A549 (cell line): Measurements from ENCODE around the gene PGS1. TPM values are rescaled to one million over a fixed set of nuclear protein-coding genes. Genes with fewer than 3 reads are reported as not detected.

Experiments used
- ATAC-seq, 2 experiments: fragments of 200-7000 bp in 1 of 2; fragments of >200 bp in 1 of 2; cut with Nextera tagmentation in 1 of 2; cut with Tn5 transposase in 1 of 2; 3 replicates each; pipeline versions ENCODE4 v1.8.0 to v1.9.1; 2018 to 2020; ENCODE audit warnings: mild to moderate bottlenecking in 1 of 2, moderate library complexity in 1 of 2
- CTCF ChIA-PET: fragments of 300-600 bp; sonication (Branson Sonifier 250); formaldehyde crosslinking; extraction: SDS; loops from one replicate; lab custom pipeline; 2021; ENCODE audit warnings: antibody characterized with exemption, inconsistent platforms; lab: Yijun Ruan, JAX
- POLR2A ChIA-PET: fragments of 350-600 bp; formaldehyde crosslinking; extraction: SDS; loops from one replicate; lab custom pipeline; 2021; ENCODE audit warnings: antibody characterized with exemption, inconsistent platforms; lab: Yijun Ruan, JAX
- DNase-seq, 2 experiments: peaks; one replicate each; pipeline versions ENCODE4 v3.0.0 to v3.0.0-alpha.2; 2011 to 2016; ENCODE audit warnings: low read depth in 1 of 2, low spot score in 1 of 2
- FAIRE-seq: peaks from 2 replicates; lab custom pipeline; 2011; peaks lifted over from hg19 to GRCh38; lab: Jason Lieb, UNC
- H3K27ac ChIP-seq, 2 experiments: fragments of >200 bp; sonication (Bioruptor Twin); formaldehyde crosslinking; 3 replicates each; pipeline ENCODE4 v1.5.1; 2016 to 2017
- H3K4me1 ChIP-seq: fragments of >200 bp; sonication (Bioruptor Twin); formaldehyde crosslinking; 3 replicates; pipeline ENCODE4 v1.6.1; 2016
- H3K4me2 ChIP-seq: fragments of >200 bp; sonication (Bioruptor Twin); formaldehyde crosslinking; 3 replicates; pipeline ENCODE4 v1.6.1; 2016
- H3K4me3 ChIP-seq: fragments of >200 bp; sonication (Bioruptor Twin); formaldehyde crosslinking; 3 replicates; pipeline ENCODE4 v1.5.1; 2016
- H3K9me3 ChIP-seq: fragments of >200 bp; sonication (Bioruptor Twin); formaldehyde crosslinking; 3 replicates; pipeline ENCODE4 v1.6.1; 2016
- BHLHE40 ChIP-seq: IDR thresholded peaks from 2 replicates; pipeline ENCODE4 v1.6.1; 2012; ENCODE audit warnings: low read depth, low read length, inconsistent platforms
- CBX2 ChIP-seq: fragments of 200-600 bp; sonication (generic); IDR thresholded peaks from 2 replicates; pipeline ENCODE4 v1.6.1; 2016; ENCODE audit warnings: low read depth, mild to moderate bottlenecking, borderline replicate concordance
- EHMT2 ChIP-seq: fragments of 200-600 bp; sonication (generic); IDR thresholded peaks from 2 replicates; pipeline ENCODE4 v1.6.1; 2016; ENCODE audit warnings: antibody characterized with exemption, low read depth, mild to moderate bottlenecking, moderate library complexity
- EP300 ChIP-seq, 2 experiments: fragments of >200 bp; sonication (Bioruptor Twin); formaldehyde crosslinking; IDR thresholded peaks; 2 replicates in 1 of 2; 3 replicates in 1 of 2; pipeline ENCODE4 v1.6.1; 2016 to 2017
- ESRRA ChIP-seq: fragments of 150-350 bp; IDR thresholded peaks from 2 replicates; pipeline ENCODE4 v1.6.1; 2014; ENCODE audit warnings: mild to moderate bottlenecking, low read length, borderline replicate concordance
- FOSL2 ChIP-seq, 2 experiments: fragments of 450-650 bp in 1 of 2; fragments of >200 bp in 1 of 2; sonication (Bioruptor Twin) in 1 of 2; formaldehyde crosslinking; IDR thresholded peaks; 2 replicates each; pipeline versions ENCODE4 v1.5.0 to v1.6.1; 2016 to 2020; ENCODE audit warnings: mild to moderate bottlenecking in 1 of 2, moderate library complexity in 1 of 2
- GATA3 ChIP-seq: IDR thresholded peaks from 2 replicates; pipeline ENCODE4 v1.6.1; 2012; ENCODE audit warnings: borderline replicate concordance
- HEYL ChIP-seq: fragments of 250-450 bp; sonication (Bioruptor Pico); IDR thresholded peaks from 2 replicates; pipeline ENCODE4 v1.8.0; 2021; ENCODE audit warnings: mild to moderate bottlenecking, moderate library complexity
- HOXA7 ChIP-seq: fragments of 250-450 bp; sonication (Bioruptor Pico); IDR thresholded peaks from 2 replicates; pipeline ENCODE4 v1.5.0; 2020; ENCODE audit warnings: mild to moderate bottlenecking, moderate library complexity
- HOXB13 ChIP-seq: fragments of 250-450 bp; sonication (Bioruptor Pico); IDR thresholded peaks from 2 replicates; pipeline ENCODE4 v1.5.0; 2020; ENCODE audit warnings: low read depth, mild to moderate bottlenecking, moderate library complexity
- HOXB5 ChIP-seq: fragments of 250-450 bp; sonication (Bioruptor Pico); IDR thresholded peaks from 2 replicates; pipeline ENCODE4 v1.5.0; 2020; ENCODE audit warnings: mild to moderate bottlenecking, moderate library complexity
- JUNB ChIP-seq: fragments of >200 bp; sonication (Bioruptor Twin); formaldehyde crosslinking; IDR thresholded peaks from 2 replicates; pipeline ENCODE4 v1.6.1; 2016
- MAFK ChIP-seq: fragments of 450-650 bp; IDR thresholded peaks from 2 replicates; pipeline ENCODE4 v1.6.1; 2014; ENCODE audit not compliant: partially characterized antibody
- MAZ ChIP-seq: fragments of 150-350 bp; IDR thresholded peaks from 2 replicates; pipeline ENCODE4 v1.6.1; 2014; ENCODE audit warnings: antibody characterized with exemption, low read depth, low read length, borderline replicate concordance
- NPAS2 ChIP-seq: fragments of 250-450 bp; sonication (Bioruptor Pico); IDR thresholded peaks from 2 replicates; pipeline ENCODE4 v1.8.0; 2022; ENCODE audit warnings: mild to moderate bottlenecking, moderate library complexity, borderline replicate concordance
- POLR2AphosphoS2 ChIP-seq: conservative IDR thresholded peaks from 2 replicates; pipeline ENCODE4 v1.6.1; 2012; ENCODE audit warnings: low read length, improper control_type of control experiment, inconsistent platforms
- RAD21 ChIP-seq, 2 experiments: fragments of >200 bp in 1 of 2; sonication (Bioruptor Twin) in 1 of 2; formaldehyde crosslinking in 1 of 2; IDR thresholded peaks in 1 of 2; conservative IDR thresholded peaks in 1 of 2; 2 replicates in 1 of 2; 3 replicates in 1 of 2; pipeline ENCODE4 v1.6.1; 2012 to 2018; ENCODE audit warnings: inconsistent platforms in 1 of 2
- RARB ChIP-seq: fragments of 250-450 bp; sonication (Bioruptor Pico); IDR thresholded peaks from 2 replicates; pipeline ENCODE4 v1.8.0; 2021; ENCODE audit warnings: mild to moderate bottlenecking, moderate library complexity
- RNF2 ChIP-seq: fragments of 200-600 bp; sonication (generic); IDR thresholded peaks from 2 replicates; pipeline ENCODE4 v1.6.1; 2016; ENCODE audit warnings: low read depth, mild to moderate bottlenecking, antibody characterized with exemption, moderate library complexity, borderline replicate concordance
- TP53 ChIP-seq: fragments of 250-450 bp; sonication (Bioruptor Pico); IDR thresholded peaks from 2 replicates; pipeline ENCODE4 v1.5.0; 2021; ENCODE audit warnings: mild to moderate bottlenecking, moderate library complexity
- ZC3H11A ChIP-seq: fragments of 450-650 bp; IDR thresholded peaks from 2 replicates; pipeline ENCODE4 v1.6.1; 2014; ENCODE audit warnings: antibody characterized with exemption, mild to moderate bottlenecking
- ZFP36 ChIP-seq: fragments of 450-650 bp; IDR thresholded peaks from 2 replicates; pipeline ENCODE4 v1.6.1; 2014; ENCODE audit warnings: borderline replicate concordance; ENCODE audit not compliant: partially characterized antibody
- ZNF302 ChIP-seq: fragments of 250-450 bp; sonication (Bioruptor Pico); IDR thresholded peaks from 2 replicates; pipeline ENCODE4 v1.9.0; 2021; ENCODE audit warnings: inconsistent platforms, mild to moderate bottlenecking, moderate library complexity
- WGBS: methylation state at CpG from one replicate; pipeline ENCODE4 v1.1.6; 2017; ENCODE audit errors: missing lambda C conversion rate; 5-methylcytosine and 5-hydroxymethylcytosine counted together
- polyA plus RNA-seq, 4 experiments: library from polyadenylated mRNA; depleted of rRNA in 3 of 4; stranded (reverse); fragments of >200 nt; fragmentation: RNase III in 1 of 4; extraction: RNeasy Plus Mini Kit Qiagen cat#74134 plus additional on column Dnase treatment in 1 of 4; gene quantifications; 2 replicates in 3 of 4; 3 replicates in 1 of 4; pipeline ENCODE4 v1.2.3, GENCODE V29; 2011 to 2017
- TF ChIP-seq, protein P1 (sequence below): fragments of 150-350 bp; IDR thresholded peaks from 2 replicates; pipeline ENCODE4 v1.6.1; 2014; ENCODE audit warnings: low read depth, mild to moderate bottlenecking, low read length
- TF ChIP-seq, protein P2 (sequence below): fragments of >200 bp; sonication (Bioruptor Twin); formaldehyde crosslinking; IDR thresholded peaks from 2 replicates; pipeline ENCODE4 v1.6.1; 2016
- TF ChIP-seq, protein P3 (sequence below): fragments of 450-650 bp; IDR thresholded peaks from 2 replicates; pipeline ENCODE4 v1.6.1; 2014; ENCODE audit warnings: antibody characterized with exemption
- TF ChIP-seq, protein P4 (sequence below): fragments of 250-450 bp; sonication (Bioruptor Pico); IDR thresholded peaks from 2 replicates; pipeline ENCODE4 v1.5.0; 2021; ENCODE audit warnings: mild to moderate bottlenecking, moderate library complexity, borderline replicate concordance
- TF ChIP-seq, protein P5 (sequence below): fragments of 250-450 bp; sonication (Bioruptor Pico); IDR thresholded peaks from 2 replicates; pipeline ENCODE4 v1.5.0; 2020; ENCODE audit warnings: low read depth, mild to moderate bottlenecking, moderate library complexity
- TF ChIP-seq, protein P6 (sequence below): IDR thresholded peaks from 2 replicates; pipeline ENCODE4 v1.6.1; 2012

PGS1 gene
- polyA plus RNA-seq, 2 of the 4 experiments (the other 2 are of a cell fraction), result 23.7 to 29.5 TPM

DNA sequence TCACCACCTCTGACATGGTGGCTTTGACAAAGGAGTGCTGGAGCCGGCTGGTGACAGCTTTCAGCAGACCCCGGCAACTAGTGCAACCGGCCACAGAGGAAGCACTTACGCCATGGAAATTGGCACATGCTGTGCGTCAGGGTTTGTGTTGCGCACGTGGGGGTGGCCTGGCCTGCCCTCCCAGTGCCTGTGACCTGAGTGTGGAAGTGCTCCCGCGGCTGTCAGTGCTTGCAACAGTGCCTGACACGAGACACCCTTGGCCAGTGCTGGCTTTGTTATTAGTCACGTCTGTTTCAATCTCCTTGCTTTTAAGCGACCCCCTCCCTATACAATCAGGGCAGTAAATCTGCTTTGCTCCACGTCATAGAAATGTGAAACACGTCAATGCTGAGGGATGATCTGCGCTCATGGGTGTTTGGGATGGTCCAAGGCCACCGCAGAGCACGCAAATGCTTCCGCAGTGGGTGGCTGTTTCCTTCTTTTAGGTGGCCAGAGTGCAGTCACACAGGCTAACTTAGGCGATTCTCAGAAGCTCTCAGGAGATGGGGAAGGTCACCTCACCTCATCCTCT is 64.3 kb downstream of the PGS1 start:
- TF ChIP-seq CBX2, result no peak
- no peak for TF ChIP-seq GATA3
- TF ChIP-seq POLR2AphosphoS2, result no peak
- TF ChIP-seq ZNF302, result no peak
- TF ChIP-seq MAZ, result no peak
- TF ChIP-seq, protein P1, sequence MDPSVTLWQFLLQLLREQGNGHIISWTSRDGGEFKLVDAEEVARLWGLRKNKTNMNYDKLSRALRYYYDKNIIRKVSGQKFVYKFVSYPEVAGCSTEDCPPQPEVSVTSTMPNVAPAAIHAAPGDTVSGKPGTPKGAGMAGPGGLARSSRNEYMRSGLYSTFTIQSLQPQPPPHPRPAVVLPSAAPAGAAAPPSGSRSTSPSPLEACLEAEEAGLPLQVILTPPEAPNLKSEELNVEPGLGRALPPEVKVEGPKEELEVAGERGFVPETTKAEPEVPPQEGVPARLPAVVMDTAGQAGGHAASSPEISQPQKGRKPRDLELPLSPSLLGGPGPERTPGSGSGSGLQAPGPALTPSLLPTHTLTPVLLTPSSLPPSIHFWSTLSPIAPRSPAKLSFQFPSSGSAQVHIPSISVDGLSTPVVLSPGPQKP, result no peak
- no peak for TF ChIP-seq NPAS2 (CRISPR knock-in tag)
- TF ChIP-seq, protein P2, sequence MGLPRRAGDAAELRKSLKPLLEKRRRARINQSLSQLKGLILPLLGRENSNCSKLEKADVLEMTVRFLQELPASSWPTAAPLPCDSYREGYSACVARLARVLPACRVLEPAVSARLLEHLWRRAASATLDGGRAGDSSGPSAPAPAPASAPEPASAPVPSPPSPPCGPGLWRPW, result no peak
- TF ChIP-seq HOXA7, result no peak
- TF ChIP-seq, protein P3, sequence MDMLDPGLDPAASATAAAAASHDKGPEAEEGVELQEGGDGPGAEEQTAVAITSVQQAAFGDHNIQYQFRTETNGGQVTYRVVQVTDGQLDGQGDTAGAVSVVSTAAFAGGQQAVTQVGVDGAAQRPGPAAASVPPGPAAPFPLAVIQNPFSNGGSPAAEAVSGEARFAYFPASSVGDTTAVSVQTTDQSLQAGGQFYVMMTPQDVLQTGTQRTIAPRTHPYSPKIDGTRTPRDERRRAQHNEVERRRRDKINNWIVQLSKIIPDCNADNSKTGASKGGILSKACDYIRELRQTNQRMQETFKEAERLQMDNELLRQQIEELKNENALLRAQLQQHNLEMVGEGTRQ, result no peak
- no peak for TF ChIP-seq RAD21 (conservative IDR thresholded peaks at IDR 0.05 in 1 of 2, IDR thresholded peaks at IDR 0.05 in 1 of 2)
- TF ChIP-seq BHLHE40, result no peak
- no peak for TF ChIP-seq HOXB13
- no peak for TF ChIP-seq RARB
- no peak for TF ChIP-seq TP53
- no peak for TF ChIP-seq FOSL2 (IDR thresholded peaks at IDR 0.05)
- TF ChIP-seq FOSL2 (CRISPR knock-in tag; IDR thresholded peaks at IDR 0.05), result no peak
- TF ChIP-seq, protein P4, sequence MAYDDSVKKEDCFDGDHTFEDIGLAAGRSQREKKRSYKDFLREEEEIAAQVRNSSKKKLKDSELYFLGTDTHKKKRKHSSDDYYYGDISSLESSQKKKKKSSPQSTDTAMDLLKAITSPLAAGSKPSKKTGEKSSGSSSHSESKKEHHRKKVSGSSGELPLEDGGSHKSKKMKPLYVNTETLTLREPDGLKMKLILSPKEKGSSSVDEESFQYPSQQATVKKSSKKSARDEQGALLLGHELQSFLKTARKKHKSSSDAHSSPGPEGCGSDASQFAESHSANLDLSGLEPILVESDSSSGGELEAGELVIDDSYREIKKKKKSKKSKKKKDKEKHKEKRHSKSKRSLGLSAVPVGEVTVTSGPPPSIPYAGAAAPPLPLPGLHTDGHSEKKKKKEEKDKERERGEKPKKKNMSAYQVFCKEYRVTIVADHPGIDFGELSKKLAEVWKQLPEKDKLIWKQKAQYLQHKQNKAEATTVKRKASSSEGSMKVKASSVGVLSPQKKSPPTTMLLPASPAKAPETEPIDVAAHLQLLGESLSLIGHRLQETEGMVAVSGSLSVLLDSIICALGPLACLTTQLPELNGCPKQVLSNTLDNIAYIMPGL (CRISPR knock-in tag), result no peak
- 70% methylated on average over 19 of the region's 19 CpGs for WGBS
- H3K9me3 ChIP-seq, result no peaks in the 10 kb centered on the region
- H3K4me1 ChIP-seq, result 0 out of 3 replicates have a peak, but pooled peaks cover 3% of the 10 kb centered on the region
- ATAC-seq (no peak), FAIRE-seq (no peak), DNase-seq (no peak)
- CTCF ChIA-PET, result interaction anchor here (0.8 to 1.1 kb wide), 2 partner anchors 8 to 46 kb away, joined by 3 to 4 read pairs; no protein-coding TSS in a partner anchor
- POLR2A ChIA-PET, result no interaction called here
- no peak overlapping the region for H3K4me3 ChIP-seq
- no peak overlapping the region for H3K4me2 ChIP-seq
- H3K27ac ChIP-seq, result no peak overlapping the region

DNA sequence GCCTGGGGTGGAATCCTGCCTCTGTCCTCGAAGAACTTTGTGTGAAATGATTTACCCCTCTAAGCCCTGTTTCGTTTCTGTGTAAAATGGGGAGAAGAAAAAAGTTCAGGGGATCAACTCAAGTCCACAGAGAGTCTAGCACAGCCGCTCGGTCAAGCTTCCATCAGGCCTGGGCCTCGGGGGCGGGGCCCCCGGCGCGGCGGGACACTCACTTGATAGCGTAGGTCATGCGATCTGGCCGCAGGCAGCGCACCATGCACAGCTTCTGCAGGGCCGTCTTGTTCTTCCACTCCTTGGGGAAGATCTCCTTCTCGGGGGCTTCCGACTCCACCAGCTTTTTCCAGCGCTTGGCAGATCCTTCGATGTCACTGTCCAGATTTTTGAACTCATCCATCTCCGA is 65.9 kb downstream of the PGS1 start:
- Histone ChIP-seq H3K4me3 (no peak overlapping the region), H3K4me1 (0 out of 3 replicates have a peak, but pooled peaks cover 3% of the 10 kb centered on the region), H3K4me2 (no peak overlapping the region), H3K9me3 (no peaks in the 10 kb centered on the region), H3K27ac (no peak overlapping the region)
- ATAC-seq (no peak), FAIRE-seq (no peak), DNase-seq (no peak)
- ChIA-PET CTCF (interaction anchor here (0.6 to 3.1 kb wide), 11 partner anchors 8 to 285 kb away, joined by 3 to 18 read pairs (median 5); no protein-coding TSS in a partner anchor), POLR2A (no interaction called here)
- 76% methylated on average over 20 of the region's 20 CpGs for WGBS
- TF ChIP-seq ESRRA (no peak), ZC3H11A (no peak), RNF2 (no peak), JUNB (no peak), HOXB5 (CRISPR knock-in tag) (no peak), MAFK (no peak), EHMT2 (no peak), HEYL (no peak), TP53 (no peak), ZFP36 (no peak), EP300 (IDR thresholded peaks at IDR 0.05) (no peak)
- TF ChIP-seq, protein P5, sequence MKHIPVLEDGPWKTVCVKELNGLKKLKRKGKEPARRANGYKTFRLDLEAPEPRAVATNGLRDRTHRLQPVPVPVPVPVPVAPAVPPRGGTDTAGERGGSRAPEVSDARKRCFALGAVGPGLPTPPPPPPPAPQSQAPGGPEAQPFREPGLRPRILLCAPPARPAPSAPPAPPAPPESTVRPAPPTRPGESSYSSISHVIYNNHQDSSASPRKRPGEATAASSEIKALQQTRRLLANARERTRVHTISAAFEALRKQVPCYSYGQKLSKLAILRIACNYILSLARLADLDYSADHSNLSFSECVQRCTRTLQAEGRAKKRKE (CRISPR knock-in tag), result no peak
- TF ChIP-seq, protein P3, result no peak
- TF ChIP-seq, protein P1, result no peak
- TF ChIP-seq, protein P6, sequence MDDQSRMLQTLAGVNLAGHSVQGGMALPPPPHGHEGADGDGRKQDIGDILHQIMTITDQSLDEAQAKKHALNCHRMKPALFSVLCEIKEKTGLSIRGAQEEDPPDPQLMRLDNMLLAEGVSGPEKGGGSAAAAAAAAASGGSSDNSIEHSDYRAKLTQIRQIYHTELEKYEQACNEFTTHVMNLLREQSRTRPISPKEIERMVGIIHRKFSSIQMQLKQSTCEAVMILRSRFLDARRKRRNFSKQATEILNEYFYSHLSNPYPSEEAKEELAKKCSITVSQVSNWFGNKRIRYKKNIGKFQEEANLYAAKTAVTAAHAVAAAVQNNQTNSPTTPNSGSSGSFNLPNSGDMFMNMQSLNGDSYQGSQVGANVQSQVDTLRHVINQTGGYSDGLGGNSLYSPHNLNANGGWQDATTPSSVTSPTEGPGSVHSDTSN, result no peak
